Measurements from ENCODE around the gene NUP85. TPM values are rescaled to one million over a fixed set of nuclear protein-coding genes. Genes with fewer than 3 reads are reported as not detected.

The NUP85 gene
- total RNA-seq, 1 donor from 2014 or later, result 44.3 TPM

GRCh38 chr17:75237100-75238014, 31.9 kb downstream of the NUP85 start:
- no peak for FAIRE-seq

GRCh38 chr17:75238020-75238580, 32.6 kb downstream of the NUP85 start:
- no peaks in the 10 kb centered on the region for H3K27me3 Mint-ChIP-seq (ENCODE audit: low read depth, unreplicated experiment)
- no peaks in the 10 kb centered on the region for H3K9me3 ChIP-seq (ENCODE audit: insufficient read depth, low read depth, low read length)
- DNase-seq (ENCODE audit: low read depth) (no peak), FAIRE-seq (no peak)
- no peaks in the 10 kb centered on the region for H3K9me3 Mint-ChIP-seq (ENCODE audit: unreplicated experiment)
- TF ChIP-seq CTCF (IDR thresholded peaks at IDR 0.05; ENCODE audit: insufficient read depth, low read depth, low read length) (no peak), EZH2 (IDR thresholded peaks at IDR 0.05; ENCODE audit: insufficient read depth, low read length) (no peak)
- no peak overlapping the region for H3K9ac ChIP-seq (ENCODE audit: low read length)
- no peak overlapping the region for H3K27ac Mint-ChIP-seq (ENCODE audit: unreplicated experiment)
- no peak overlapping the region for H2AFZ ChIP-seq (ENCODE audit: low read depth, low read length)
- H3K4me2 ChIP-seq (ENCODE audit: low read length), result no peak overlapping the region
- H3K27ac ChIP-seq (ENCODE audit: low read depth, low read length), result no peak overlapping the region
- no peaks in the 10 kb centered on the region for H3K79me2 ChIP-seq (ENCODE audit: insufficient read depth, low read length)
- H3K27me3 ChIP-seq (ENCODE audit: insufficient read depth, low read length), result no peaks in the 10 kb centered on the region
- no peak overlapping the region for H3K4me3 ChIP-seq (ENCODE audit: insufficient read depth, low read depth, low read length)
- peaks cover 4% of the 10 kb centered on the region for H3K4me1 Mint-ChIP-seq (ENCODE audit: low read depth, unreplicated experiment)
- peaks cover 33% of the 10 kb centered on the region for H4K20me1 ChIP-seq (ENCODE audit: insufficient read depth, low read length)
- peaks cover 17% of the 10 kb centered on the region for H3K36me3 Mint-ChIP-seq (ENCODE audit: low read depth, unreplicated experiment)
- H3K4me1 ChIP-seq (ENCODE audit: insufficient read depth, low read length), result no peaks in the 10 kb centered on the region
- no peak overlapping the region for H3K4me3 Mint-ChIP-seq (ENCODE audit: unreplicated experiment)
- peaks cover 41% of the 10 kb centered on the region for H3K36me3 ChIP-seq (ENCODE audit: insufficient read depth, low read length)

More at GRCh38 chr17:75237100-75238014, 31.9 kb downstream of the NUP85 start:
- peaks cover 48% of the 10 kb centered on the region for H3K36me3 ChIP-seq (ENCODE audit: insufficient read depth, low read length)
- Mint-ChIP-seq H3K9me3 (ENCODE audit: unreplicated experiment) (no peaks in the 10 kb centered on the region), H3K4me3 (ENCODE audit: unreplicated experiment) (no peak overlapping the region), H3K36me3 (ENCODE audit: low read depth, unreplicated experiment) (peaks cover 19% of the 10 kb centered on the region), H3K27ac (ENCODE audit: unreplicated experiment) (no peak overlapping the region), H3K4me1 (ENCODE audit: low read depth, unreplicated experiment) (peaks cover 4% of the 10 kb centered on the region), H3K27me3 (ENCODE audit: low read depth, unreplicated experiment) (no peaks in the 10 kb centered on the region)
- H3K4me3 ChIP-seq (ENCODE audit: insufficient read depth, low read depth, low read length), result no peak overlapping the region
- no peak overlapping the region for H3K27ac ChIP-seq (ENCODE audit: low read depth, low read length)
- no peak overlapping the region for H3K9ac ChIP-seq (ENCODE audit: low read length)
- no peaks in the 10 kb centered on the region for H3K27me3 ChIP-seq (ENCODE audit: insufficient read depth, low read length)
- no peaks in the 10 kb centered on the region for H3K4me1 ChIP-seq (ENCODE audit: insufficient read depth, low read length)
- no peak overlapping the region for H2AFZ ChIP-seq (ENCODE audit: low read depth, low read length)
- TF ChIP-seq CTCF (IDR thresholded peaks at IDR 0.05; ENCODE audit: insufficient read depth, low read depth, low read length) (no peak), EZH2 (IDR thresholded peaks at IDR 0.05; ENCODE audit: insufficient read depth, low read length) (no peak)
- H3K79me2 ChIP-seq (ENCODE audit: insufficient read depth, low read length), result no peaks in the 10 kb centered on the region
- DNase-seq (ENCODE audit: low read depth), result no peak
- no peak overlapping the region for H3K4me2 ChIP-seq (ENCODE audit: low read length)
- H4K20me1 ChIP-seq (ENCODE audit: insufficient read depth, low read length), result peaks cover 37% of the 10 kb centered on the region
- H3K9me3 ChIP-seq (ENCODE audit: insufficient read depth, low read depth, low read length), result no peaks in the 10 kb centered on the region
